IMR-90 (cell line): ENCODE data around the gene TFDP2.

Experiments used
- MXI1 ChIP-seq: IDR thresholded peaks from 2 replicates; pipeline ENCODE4 v1.6.1; 2012; ENCODE audit warnings: low read depth, mild to moderate bottlenecking, low read length, moderate library complexity, borderline replicate concordance
- NFE2L2 ChIP-seq: fragments of 150-350 bp; IDR thresholded peaks from 2 replicates; pipeline ENCODE4 v1.6.1; 2016; ENCODE audit warnings: low read depth, mild to moderate bottlenecking, low read length
- POLR2A ChIP-seq: IDR thresholded peaks from 2 replicates; pipeline ENCODE4 v1.6.1; 2012; ENCODE audit warnings: mild to moderate bottlenecking, low read depth, low read length
- RCOR1 ChIP-seq: IDR thresholded peaks from 2 replicates; pipeline ENCODE4 v1.6.1; 2012; ENCODE audit warnings: mild to moderate bottlenecking, low read length, improper control_type of control experiment; ENCODE audit not compliant: insufficient replicate concordance
- RFX5 ChIP-seq: IDR thresholded peaks from 2 replicates; pipeline ENCODE4 v1.8.0; 2012; ENCODE audit warnings: low read depth, mild to moderate bottlenecking, low read length, moderate library complexity
- TF ChIP-seq, protein P1 (sequence below): conservative IDR thresholded peaks from 2 replicates; pipeline ENCODE4 v1.5.1; 2012; ENCODE audit warnings: mild to moderate bottlenecking, low read depth, low read length, improper control_type of control experiment

DNA sequence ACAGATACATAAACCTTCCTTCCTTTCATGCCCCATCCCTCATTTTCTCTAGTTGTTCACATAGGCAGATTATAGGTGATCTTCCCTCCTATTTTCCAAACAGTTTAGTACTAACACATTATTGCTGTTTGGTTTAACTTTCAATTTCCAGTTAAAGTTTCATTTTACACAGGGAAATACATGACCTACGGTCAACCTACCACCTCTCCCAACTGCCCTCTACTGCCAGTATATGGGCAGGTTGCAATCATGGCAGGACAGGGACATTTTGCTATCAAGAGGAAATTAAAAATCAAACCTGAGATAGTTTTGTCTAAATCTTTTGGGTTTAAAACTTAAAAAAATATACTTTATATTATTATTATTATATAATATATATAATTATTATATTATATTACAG is 26.1 kb upstream of the TFDP2 start:
- TF ChIP-seq POLR2A (no peak), RCOR1 (no peak), NFE2L2 (no peak), RFX5 (no peak), MXI1 (no peak)
- TF ChIP-seq, protein P1, sequence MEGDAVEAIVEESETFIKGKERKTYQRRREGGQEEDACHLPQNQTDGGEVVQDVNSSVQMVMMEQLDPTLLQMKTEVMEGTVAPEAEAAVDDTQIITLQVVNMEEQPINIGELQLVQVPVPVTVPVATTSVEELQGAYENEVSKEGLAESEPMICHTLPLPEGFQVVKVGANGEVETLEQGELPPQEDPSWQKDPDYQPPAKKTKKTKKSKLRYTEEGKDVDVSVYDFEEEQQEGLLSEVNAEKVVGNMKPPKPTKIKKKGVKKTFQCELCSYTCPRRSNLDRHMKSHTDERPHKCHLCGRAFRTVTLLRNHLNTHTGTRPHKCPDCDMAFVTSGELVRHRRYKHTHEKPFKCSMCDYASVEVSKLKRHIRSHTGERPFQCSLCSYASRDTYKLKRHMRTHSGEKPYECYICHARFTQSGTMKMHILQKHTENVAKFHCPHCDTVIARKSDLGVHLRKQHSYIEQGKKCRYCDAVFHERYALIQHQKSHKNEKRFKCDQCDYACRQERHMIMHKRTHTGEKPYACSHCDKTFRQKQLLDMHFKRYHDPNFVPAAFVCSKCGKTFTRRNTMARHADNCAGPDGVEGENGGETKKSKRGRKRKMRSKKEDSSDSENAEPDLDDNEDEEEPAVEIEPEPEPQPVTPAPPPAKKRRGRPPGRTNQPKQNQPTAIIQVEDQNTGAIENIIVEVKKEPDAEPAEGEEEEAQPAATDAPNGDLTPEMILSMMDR, result no peak
